MCF 10A (cell line): ENCODE results near the gene QKI. TPM values are rescaled to one million over a fixed set of nuclear protein-coding genes. Genes with fewer than 3 reads are reported as not detected.
A peak's percentile ranks its signal among the peaks of the same experiment; 100 is the strongest.

ENCODE experiments used
- BruUV-seq: library from RNA; stranded (reverse); fragments of 400-500 nt; replicated peaks from 2 replicates; lab custom pipeline; 2021; lab: Mats Ljungman, UMichigan
- CTCF ChIA-PET: fragments of 300-600 bp; sonication (Branson Sonifier 250); formaldehyde crosslinking; extraction: SDS; loops from one replicate; lab custom pipeline; 2021; ENCODE audit warnings: antibody characterized with exemption, inconsistent platforms; lab: Yijun Ruan, JAX
- POLR2A ChIA-PET: fragments of 300-600, 350-650 bp; sonication (Branson Sonifier 250); formaldehyde crosslinking; extraction: SDS; loops from one replicate; lab custom pipeline; 2020; ENCODE audit warnings: antibody characterized with exemption, inconsistent platforms; lab: Yijun Ruan, JAX
- DNase-seq: peaks from one replicate; pipeline ENCODE4 v3.0.0-alpha.2; 2018; ENCODE audit not compliant: unreplicated experiment
- H3K27ac Mint-ChIP-seq: one replicate; pipeline ENCODE4 v1.8.0; 2022; ENCODE audit warnings: mild to moderate bottlenecking, low read depth, mixed read lengths; ENCODE audit not compliant: unreplicated experiment
- H3K27me3 Mint-ChIP-seq: one replicate; pipeline ENCODE4 v1.8.0; 2022; ENCODE audit warnings: mixed read lengths; ENCODE audit not compliant: insufficient read depth, unreplicated experiment
- H3K36me3 Mint-ChIP-seq: one replicate; pipeline ENCODE4 v1.8.0; 2022; ENCODE audit warnings: mild to moderate bottlenecking, moderate library complexity, mixed read lengths; ENCODE audit not compliant: insufficient read depth, unreplicated experiment
- H3K4me1 Mint-ChIP-seq: one replicate; pipeline ENCODE4 v1.8.0; 2022; ENCODE audit warnings: mixed read lengths; ENCODE audit not compliant: insufficient read depth, unreplicated experiment
- H3K4me3 Mint-ChIP-seq: one replicate; pipeline ENCODE4 v1.8.0; 2022; ENCODE audit warnings: mild to moderate bottlenecking, moderate library complexity, mixed read lengths; ENCODE audit not compliant: unreplicated experiment
- H3K9me3 Mint-ChIP-seq: one replicate; pipeline ENCODE4 v1.8.0; 2022; ENCODE audit warnings: mixed read lengths; ENCODE audit not compliant: unreplicated experiment
- intact Hi-C: fragments of 100-400 bp; cut with micrococcal nuclease; formaldehyde crosslinking; loops from 2 replicates; pipeline ENCODE4 v1.14.1; 2022
- total RNA-seq: library from RNA; stranded (reverse); gene quantifications from 2 replicates; pipeline ENCODE4 v1.2.3, GENCODE V29; 2022
- TF ChIP-seq, protein P1 (sequence below): fragments of 200-600 bp; IDR thresholded peaks from one replicate; pipeline ENCODE4 v1.8.0; 2022; ENCODE audit warnings: antibody characterized with exemption, mild to moderate bottlenecking; ENCODE audit not compliant: unreplicated experiment

Gene QKI
- total RNA-seq, 1 experiment from 2014 or later: 272 TPM

DNA sequence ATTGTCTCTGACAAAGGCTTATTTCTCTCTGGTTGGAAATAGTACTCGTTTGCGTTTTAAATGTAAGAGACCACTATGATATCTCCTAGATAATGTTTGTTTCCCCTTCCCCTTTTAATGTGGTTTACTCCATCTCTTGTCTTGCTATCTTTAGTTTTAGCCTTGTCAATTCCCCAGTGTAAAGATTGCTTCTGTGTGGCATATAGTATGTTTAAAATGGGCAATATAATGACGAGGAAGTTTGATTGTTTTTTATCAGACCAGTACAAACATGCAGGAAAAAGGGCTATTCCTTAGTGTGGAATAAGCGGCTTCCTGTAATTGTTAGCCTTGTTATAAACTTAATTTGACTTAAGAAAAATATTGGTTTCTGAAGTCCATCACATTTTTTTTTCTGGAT lies 3.1 kb downstream of the QKI start:
- peak overlapping the region; percentile 96 for H3K4me3 Mint-ChIP-seq
- BruUV-seq: no TSS peak
- no peaks in the 10 kb centered on the region for H3K9me3 Mint-ChIP-seq
- H3K27me3 Mint-ChIP-seq: no peaks in the 10 kb centered on the region
- H3K36me3 Mint-ChIP-seq: peaks cover 13% of the 10 kb centered on the region
- ChIA-PET POLR2A (interaction anchor here (0.7 to 7.1 kb wide), 6 partner anchors 10 to 982 kb away, joined by 3 to 45 read pairs (median 4); no protein-coding TSS in a partner anchor), CTCF (interaction anchor here (0.6 to 2.0 kb wide), 5 partner anchors 10 to 690 kb away, joined by 3 to 5 read pairs (median 5); no protein-coding TSS in a partner anchor)
- H3K4me1 Mint-ChIP-seq: peaks cover 24% of the 10 kb centered on the region
- TF ChIP-seq, protein P1, sequence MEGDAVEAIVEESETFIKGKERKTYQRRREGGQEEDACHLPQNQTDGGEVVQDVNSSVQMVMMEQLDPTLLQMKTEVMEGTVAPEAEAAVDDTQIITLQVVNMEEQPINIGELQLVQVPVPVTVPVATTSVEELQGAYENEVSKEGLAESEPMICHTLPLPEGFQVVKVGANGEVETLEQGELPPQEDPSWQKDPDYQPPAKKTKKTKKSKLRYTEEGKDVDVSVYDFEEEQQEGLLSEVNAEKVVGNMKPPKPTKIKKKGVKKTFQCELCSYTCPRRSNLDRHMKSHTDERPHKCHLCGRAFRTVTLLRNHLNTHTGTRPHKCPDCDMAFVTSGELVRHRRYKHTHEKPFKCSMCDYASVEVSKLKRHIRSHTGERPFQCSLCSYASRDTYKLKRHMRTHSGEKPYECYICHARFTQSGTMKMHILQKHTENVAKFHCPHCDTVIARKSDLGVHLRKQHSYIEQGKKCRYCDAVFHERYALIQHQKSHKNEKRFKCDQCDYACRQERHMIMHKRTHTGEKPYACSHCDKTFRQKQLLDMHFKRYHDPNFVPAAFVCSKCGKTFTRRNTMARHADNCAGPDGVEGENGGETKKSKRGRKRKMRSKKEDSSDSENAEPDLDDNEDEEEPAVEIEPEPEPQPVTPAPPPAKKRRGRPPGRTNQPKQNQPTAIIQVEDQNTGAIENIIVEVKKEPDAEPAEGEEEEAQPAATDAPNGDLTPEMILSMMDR: no peak
- H3K27ac Mint-ChIP-seq: peak overlapping the region; percentile 93
- intact Hi-C loops: loop anchor here (1.0 to 5.0 kb wide), 4 partner anchors 170 to 1830 kb away; no protein-coding TSS in a partner anchor
- DNase-seq: peak; percentile 39

DNA sequence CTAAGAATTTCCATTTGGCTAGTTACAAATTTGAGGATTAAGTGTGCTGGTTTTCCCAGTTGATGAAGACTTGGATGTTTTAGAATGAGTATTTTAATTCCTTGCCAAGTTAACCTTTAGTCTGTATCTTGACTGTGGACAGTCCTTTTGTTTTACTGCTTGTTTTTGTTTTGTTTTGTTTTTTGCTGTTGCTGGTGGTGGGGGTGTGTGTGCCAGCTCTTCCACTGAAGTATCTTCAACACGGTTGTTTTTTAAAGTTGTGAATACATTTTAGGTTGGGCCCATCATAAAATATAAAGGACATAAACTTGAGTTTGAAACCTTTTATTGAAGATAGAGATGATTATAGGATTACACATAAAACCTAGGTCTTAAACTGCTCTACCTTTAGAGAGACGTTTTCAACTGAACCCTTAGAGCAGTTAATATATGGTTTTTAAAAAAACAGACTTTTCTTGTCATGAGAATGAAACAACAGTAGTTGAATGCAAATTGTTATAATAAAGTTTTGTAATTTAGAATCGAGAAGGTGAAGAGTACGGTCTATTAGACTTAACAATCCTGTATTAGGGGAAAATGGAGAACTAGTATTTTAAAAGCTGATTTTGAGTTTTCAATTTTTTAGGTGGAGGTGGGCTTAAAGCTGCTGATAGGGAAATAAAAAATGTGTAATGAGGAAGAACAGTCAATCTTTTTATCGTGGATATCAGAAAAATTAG lies 4.0 kb downstream of the QKI start:
- TF ChIP-seq, protein P1: no peak
- ChIA-PET CTCF (interaction anchor here (0.6 to 2.0 kb wide), 6 partner anchors 9 to 1509 kb away, joined by 3 to 9 read pairs (median 4); no protein-coding TSS in a partner anchor), POLR2A (interaction anchor here (0.7 to 7.1 kb wide), 8 partner anchors 9 to 1281 kb away, joined by 3 to 45 read pairs (median 4); no protein-coding TSS in a partner anchor)
- intact Hi-C loops: loop anchor here (1.0 to 5.0 kb wide), 4 partner anchors 169 to 1829 kb away; no protein-coding TSS in a partner anchor
- Mint-ChIP-seq H3K36me3 (peaks cover 19% of the 10 kb centered on the region), H3K4me3 (peak overlapping the region; percentile 96), H3K27ac (peak overlapping the region; percentile 93), H3K9me3 (no peaks in the 10 kb centered on the region), H3K4me1 (peaks cover 24% of the 10 kb centered on the region), H3K27me3 (no peaks in the 10 kb centered on the region)
- BruUV-seq: no TSS peak
- peak; percentile 16 for DNase-seq

DNA sequence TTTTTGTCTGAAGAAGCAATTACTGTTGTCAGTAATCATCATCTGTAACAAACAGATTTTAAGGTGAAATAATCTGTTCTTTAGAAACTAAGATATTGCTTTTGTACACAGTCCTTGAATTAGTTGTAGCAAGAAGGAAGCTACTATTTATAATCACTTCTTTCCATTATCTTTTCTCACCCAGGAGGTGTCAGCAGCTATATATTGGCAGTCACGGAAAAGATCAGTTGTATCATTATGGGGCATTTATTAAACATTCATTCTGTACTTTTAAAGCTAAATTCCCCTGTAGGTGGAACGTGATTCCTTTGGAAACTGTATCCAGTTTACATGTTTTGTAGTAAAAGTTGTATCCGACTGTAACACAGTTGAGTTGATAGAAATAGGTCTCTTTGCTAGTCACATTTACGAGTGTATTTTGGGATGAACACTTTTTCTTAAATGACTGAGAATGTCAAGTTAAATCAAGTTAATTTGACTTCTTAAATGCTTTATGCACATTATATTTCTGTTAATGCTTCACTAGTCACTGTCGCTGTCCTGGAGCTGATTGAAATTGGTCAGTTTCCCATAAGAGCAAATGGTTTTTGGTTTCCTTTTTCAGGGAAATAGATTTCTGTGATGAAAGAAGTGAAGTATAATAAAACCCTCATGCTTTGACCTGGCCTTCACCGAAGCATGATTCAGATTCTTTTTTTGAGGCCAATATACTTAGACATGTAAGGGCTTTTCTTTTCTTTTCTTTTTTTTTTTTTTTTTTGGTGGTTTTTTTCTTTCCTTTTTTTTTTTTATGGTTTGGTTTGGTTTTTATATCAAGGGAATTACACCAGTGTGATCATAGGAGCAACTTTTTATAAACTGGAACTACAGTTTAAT lies 5.1 kb downstream of the QKI start:
- BruUV-seq: no TSS peak
- Mint-ChIP-seq H3K4me1 (peaks cover 24% of the 10 kb centered on the region), H3K9me3 (no peaks in the 10 kb centered on the region), H3K36me3 (peaks cover 12% of the 10 kb centered on the region), H3K4me3 (peak overlapping the region; percentile 96), H3K27me3 (no peaks in the 10 kb centered on the region), H3K27ac (peak overlapping the region; percentile 93)
- CTCF ChIA-PET: interaction anchor here (0.6 to 2.0 kb wide), 7 partner anchors 22 to 1508 kb away, joined by 3 to 9 read pairs (median 4); no protein-coding TSS in a partner anchor
- intact Hi-C loops: loop anchor here (1.0 to 10.0 kb wide), 6 partner anchors 168 to 1828 kb away; no protein-coding TSS in a partner anchor
- POLR2A ChIA-PET: interaction anchor here (1.0 to 7.1 kb wide), 4 partner anchors 8 to 538 kb away, joined by 3 to 45 read pairs (median 8); no protein-coding TSS in a partner anchor
- peak; percentile 32 for DNase-seq
- TF ChIP-seq, protein P1: no peak
